Adrenal gland (tissue), 12 donors: Measurements from ENCODE around the gene TXNRD2. TPM values are rescaled to one million over a fixed set of nuclear protein-coding genes. Genes with fewer than 3 reads are reported as not detected.

Source experiments
- DNase-seq, 7 donors: peaks; one replicate each; pipeline ENCODE4 v3.0.0-alpha.2; 2019 to 2020
- H3K27ac ChIP-seq, 5 donors: fragments of 200-600 bp; sonication (generic) in 4 of 5; 1 replicate in 3 of 5; 2 replicates in 2 of 5; pipeline versions ENCODE4 v1.5.1 to v1.8.0; 2016 to 2020; ENCODE audit warnings: mild to moderate bottlenecking in 1 of 5
- H3K27me3 ChIP-seq: fragments of 200-600 bp; 2 replicates; pipeline ENCODE4 v1.8.0; 2021
- H3K36me3 ChIP-seq, 2 donors: fragments of 200-600 bp; replicated peaks in 1 of 2; 1 replicate in 1 of 2; 2 replicates in 1 of 2; pipeline versions ENCODE4 v1.5.1 to v1.8.0; 2018 to 2022
- H3K4me1 ChIP-seq, 2 donors: fragments of 200-600 bp; replicated peaks in 1 of 2; 1 replicate in 1 of 2; 2 replicates in 1 of 2; pipeline versions ENCODE4 v1.5.1 to v1.8.0; 2018 to 2021
- H3K4me3 ChIP-seq, 4 donors: fragments of 200-600 bp; sonication (generic) in 3 of 4; one replicate each; pipeline ENCODE4 v1.5.1; 2016 to 2018
- H3K9me3 ChIP-seq, 3 donors: fragments of 200-600 bp; sonication (generic) in 1 of 3; replicated peaks in 1 of 3; 1 replicate in 2 of 3; 2 replicates in 1 of 3; pipeline versions ENCODE4 v1.5.1 to v1.8.0; 2016 to 2021
- WGBS, 4 donors: extraction: QIAGEN DNeasy Blood & Tissue Kit in 2 of 4; methylation state at CpG; one replicate each; pipeline versions ENCODE4 v1.1.5 to v1.1.7; 2013 to 2017; 5-methylcytosine and 5-hydroxymethylcytosine counted together
- intact Hi-C, 2 donors: fragments of 100-400 bp; cut with DNase I; formaldehyde crosslinking; loops; one replicate each; pipeline versions ENCODE4 v1.14.1 to v1.15.0; 2022 to 2023
- microRNA-seq, 3 donors: library from miRNA; unstranded; fragments of <30 nt; microRNA quantifications; one replicate each; pipeline ENCODE4, GENCODE V29; 2017 to 2020
- polyA plus RNA-seq, 3 donors: library from polyadenylated mRNA; stranded (reverse); fragments of 200-250 nt in 2 of 3; fragments of 350-450 nt in 1 of 3; fragmentation: Illumina TruSeq in 1 of 3; extraction: RNeasy Lipid Tissue Mini Kit (QIAGEN cat#74804) in 1 of 3; gene quantifications; one replicate each; pipeline ENCODE4 v1.2.3, GENCODE V29; 2013 to 2014
- total RNA-seq, 9 donors: library from RNA; depleted of rRNA in 4 of 9; stranded (reverse); fragments of >200 nt in 4 of 9; fragments of 120-200 nt in 1 of 9; fragmentation: NEBNext Ultra II Directional in 1 of 9; extraction: Animal tissue kit (Norgen Biotek cat#: 25700) in 1 of 9; gene quantifications; one replicate each; pipeline versions ENCODE4 v1.1.0 to v1.2.4, GENCODE V29; 2013 to 2023
- TF ChIP-seq, protein P1 (sequence below), 6 experiments: fragments of 450-650 bp in 4 of 6; fragments of 200-600 bp in 2 of 6; sonication (generic) in 1 of 6; IDR thresholded peaks; 1 replicate in 5 of 6; 2 replicates in 1 of 6; pipeline versions ENCODE4 v1.5.1 to v1.8.0; 2016 to 2021; ENCODE audit warnings: antibody characterized with exemption in 6 of 6, mild to moderate bottlenecking in 2 of 6, moderate library complexity in 1 of 6
- donor health status: healthy with polysubstance abuse.
- donor health status: Bipolar disorder and iron deficiency.
- donor health status: DM: yes; HTN: yes; CAD: no.
- donor health status: DM: no; HTN: no; CAD: no.
- donor health status: DM: no; HTN: no; CAD: no.
- donor health status: DM: yes; HTN: yes; CAD: no.

TXNRD2 gene
- total and polyA plus RNA-seq, 12 donors, result 39.6 to 171 (median 59.5) TPM

DNA sequence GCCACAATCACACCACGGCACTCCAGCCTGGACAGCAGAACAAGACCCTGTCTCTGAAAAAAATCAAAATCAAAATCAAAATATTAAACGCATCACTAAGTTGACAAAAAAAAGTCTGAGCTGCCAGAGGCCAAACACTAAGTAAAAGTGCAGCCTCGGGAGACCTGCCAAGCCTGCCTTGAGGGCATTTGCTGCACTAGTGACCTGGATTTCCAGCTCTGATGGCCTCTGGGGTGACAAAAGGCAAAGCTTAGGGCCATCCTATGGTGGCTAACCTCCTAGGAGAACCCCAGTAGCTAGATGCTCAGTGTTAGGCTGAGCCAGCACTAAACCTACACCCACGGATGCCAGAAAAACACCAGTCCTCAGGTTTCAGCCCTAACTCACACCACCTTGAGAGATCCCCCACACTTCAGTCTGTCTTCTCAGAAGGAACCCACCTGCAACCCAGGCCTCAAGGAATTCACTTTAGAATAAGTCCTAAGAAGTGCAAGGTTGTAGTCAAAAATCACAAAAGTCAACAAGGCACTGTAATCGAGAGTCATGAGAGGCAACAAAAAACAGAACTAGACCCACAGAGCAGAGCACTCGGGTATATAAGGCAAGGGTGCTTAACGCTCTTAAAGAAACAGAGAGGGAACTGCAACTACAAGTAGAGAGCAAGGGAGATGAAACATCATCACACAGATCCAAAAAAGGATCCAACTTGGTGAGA lies 115.6 kb downstream of the TXNRD2 start:
- H3K27me3 ChIP-seq, result no peaks in the 10 kb centered on the region
- no peak overlapping the region for H3K4me3 ChIP-seq
- no peaks in the 10 kb centered on the region for H3K9me3 ChIP-seq
- H3K36me3 ChIP-seq, result no peaks in the 10 kb centered on the region
- peak in 4 of 7 donors; percentile 2 to 33 (median 10) for DNase-seq
- no peaks in the 10 kb centered on the region for H3K4me1 ChIP-seq
- no peak overlapping the region for H3K27ac ChIP-seq
- TF ChIP-seq, protein P1, sequence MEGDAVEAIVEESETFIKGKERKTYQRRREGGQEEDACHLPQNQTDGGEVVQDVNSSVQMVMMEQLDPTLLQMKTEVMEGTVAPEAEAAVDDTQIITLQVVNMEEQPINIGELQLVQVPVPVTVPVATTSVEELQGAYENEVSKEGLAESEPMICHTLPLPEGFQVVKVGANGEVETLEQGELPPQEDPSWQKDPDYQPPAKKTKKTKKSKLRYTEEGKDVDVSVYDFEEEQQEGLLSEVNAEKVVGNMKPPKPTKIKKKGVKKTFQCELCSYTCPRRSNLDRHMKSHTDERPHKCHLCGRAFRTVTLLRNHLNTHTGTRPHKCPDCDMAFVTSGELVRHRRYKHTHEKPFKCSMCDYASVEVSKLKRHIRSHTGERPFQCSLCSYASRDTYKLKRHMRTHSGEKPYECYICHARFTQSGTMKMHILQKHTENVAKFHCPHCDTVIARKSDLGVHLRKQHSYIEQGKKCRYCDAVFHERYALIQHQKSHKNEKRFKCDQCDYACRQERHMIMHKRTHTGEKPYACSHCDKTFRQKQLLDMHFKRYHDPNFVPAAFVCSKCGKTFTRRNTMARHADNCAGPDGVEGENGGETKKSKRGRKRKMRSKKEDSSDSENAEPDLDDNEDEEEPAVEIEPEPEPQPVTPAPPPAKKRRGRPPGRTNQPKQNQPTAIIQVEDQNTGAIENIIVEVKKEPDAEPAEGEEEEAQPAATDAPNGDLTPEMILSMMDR (IDR thresholded peaks at IDR 0.05), result no peak
- WGBS, 4 donors, result 88 to 90% (median 89%) methylated on average over 7 of the region's 7 CpGs
- intact Hi-C loops, result no loop called here

Small RNA genes within 50 kb of the gene (microRNA-seq; reads per million reads assigned to microRNA genes)
- gene MIR4761, result 0 to 0.85 (median 0) reads per million in 3 donors

Other genes with a start within 250 kb of the TXNRD2 start
- 10 to 100 TPM in 6 of 9 donors, 1 to 10 TPM in 3; 3.7 to 67.7 (median 14.1) TPM for gene SEPTIN5, start 227.3 kb downstream of the TXNRD2 start, total RNA-seq
- gene SEPTIN5, start 227.3 kb downstream of the TXNRD2 start, polyA plus RNA-seq, result 10 to 100 TPM; 10.7 to 73.4 (median 18.8) TPM
- 1 to 10 TPM in 7 of 9 donors, under 1 TPM in 1, not detected in 1; 0.42 to 6.6 (median 3.9) TPM for gene GP1BB, start 218.3 kb downstream of the TXNRD2 start, total RNA-seq
- 10 to 100 TPM in 2 of 3 donors, not detected in 1; 12.4 to 29.8 TPM for gene GP1BB, start 218.3 kb downstream of the TXNRD2 start, polyA plus RNA-seq
- gene TBX1, start 181.0 kb downstream of the TXNRD2 start, total RNA-seq, result 10 to 100 TPM in 1 of 9 donors, 1 to 10 TPM in 3, under 1 TPM in 3, not detected in 2; 0.11 to 10.1 (median 1.1) TPM
- gene TBX1, start 181.0 kb downstream of the TXNRD2 start, polyA plus RNA-seq, result 1 to 10 TPM in 1 of 3 donors, under 1 TPM in 1, not detected in 1; 0.80 to 2.0 TPM
- 1 to 10 TPM in 8 of 9 donors, under 1 TPM in 1; 0.26 to 6.6 (median 3.1) TPM for gene GNB1L, start 86.9 kb downstream of the TXNRD2 start, total RNA-seq
- gene GNB1L, start 86.9 kb downstream of the TXNRD2 start, polyA plus RNA-seq, result 1 to 10 TPM in 2 of 3 donors, not detected in 1; 4.3 to 6.2 TPM
- 10 to 100 TPM in 7 of 9 donors, 1 to 10 TPM in 2; 5.5 to 17.5 (median 12.1) TPM for gene RTL10, start 86.9 kb downstream of the TXNRD2 start, total RNA-seq
- gene RTL10, start 86.9 kb downstream of the TXNRD2 start, polyA plus RNA-seq, result 10 to 100 TPM in 1 of 3 donors, 1 to 10 TPM in 2; 5.8 to 14.1 (median 7.9) TPM
- 100 to 1,000 TPM; 268 to 743 (median 469) TPM for gene COMT, start within 50 bp of the TXNRD2 start, total RNA-seq
- 100 to 1,000 TPM in 1 of 3 donors, 10 to 100 TPM in 2; 51.3 to 220 (median 65.5) TPM for gene COMT, start within 50 bp of the TXNRD2 start, polyA plus RNA-seq
- gene ARVCF, start 75.0 kb upstream of the TXNRD2 start, total RNA-seq, result 10 to 100 TPM in 6 of 9 donors, 1 to 10 TPM in 3; 8.4 to 46.1 (median 18.4) TPM
- 10 to 100 TPM in 2 of 3 donors, 1 to 10 TPM in 1; 1.2 to 74.8 (median 18.8) TPM for gene ARVCF, start 75.0 kb upstream of the TXNRD2 start, polyA plus RNA-seq
- 10 to 100 TPM; 36.3 to 87.0 (median 46.0) TPM for gene TANGO2, start 79.3 kb upstream of the TXNRD2 start, total RNA-seq
- gene TANGO2, start 79.3 kb upstream of the TXNRD2 start, polyA plus RNA-seq, result 10 to 100 TPM; 25.1 to 42.6 (median 38.5) TPM
- 10 to 100 TPM in 8 of 9 donors, 1 to 10 TPM in 1; 7.2 to 32.2 (median 21.6) TPM for gene DGCR8, start 138.4 kb upstream of the TXNRD2 start, total RNA-seq
- 10 to 100 TPM; 16.3 to 31.0 (median 25.9) TPM for gene DGCR8, start 138.4 kb upstream of the TXNRD2 start, polyA plus RNA-seq
- 100 to 1,000 TPM in 6 of 9 donors, 10 to 100 TPM in 3; 71.4 to 346 (median 136) TPM for gene RANBP1, start 174.3 kb upstream of the TXNRD2 start, total RNA-seq
- 100 to 1,000 TPM in 1 of 3 donors, 10 to 100 TPM in 2; 63.3 to 128 (median 70.1) TPM for gene RANBP1, start 174.3 kb upstream of the TXNRD2 start, polyA plus RNA-seq
- gene TRMT2A, start 175.4 kb upstream of the TXNRD2 start, total RNA-seq, result 10 to 100 TPM; 43.5 to 90.3 (median 66.2) TPM
- gene TRMT2A, start 175.4 kb upstream of the TXNRD2 start, polyA plus RNA-seq, result 100 to 1,000 TPM in 2 of 3 donors, 10 to 100 TPM in 1; 22.4 to 283 (median 168) TPM
- gene ZDHHC8, start 190.0 kb upstream of the TXNRD2 start, total RNA-seq, result 10 to 100 TPM in 8 of 9 donors, 1 to 10 TPM in 1; 5.7 to 65.6 (median 33.9) TPM
- gene ZDHHC8, start 190.0 kb upstream of the TXNRD2 start, polyA plus RNA-seq, result 100 to 1,000 TPM in 1 of 3 donors, 10 to 100 TPM in 2; 15.5 to 109 (median 59.3) TPM
- gene CCDC188, start 209.2 kb upstream of the TXNRD2 start, total RNA-seq, result 1 to 10 TPM in 2 of 9 donors, under 1 TPM in 6, not detected in 1; 0.30 to 1.6 (median 0.65) TPM
- gene CCDC188, start 209.2 kb upstream of the TXNRD2 start, polyA plus RNA-seq, result 10 to 100 TPM in 1 of 3 donors, 1 to 10 TPM in 1, not detected in 1; 2.9 to 19.0 TPM